Aorta (tissue), 5 donors: ENCODE data around the gene ITSN1. TPM values are rescaled to one million over a fixed set of nuclear protein-coding genes. Genes with fewer than 3 reads are reported as not detected.

ENCODE experiments used
- ATAC-seq: fragments of 200-7000 bp; cut with Tn5 transposase; one replicate; pipeline ENCODE4 v1.9.1; 2022; ENCODE audit warnings: moderate library complexity; ENCODE audit not compliant: low FRiP score
- DNase-seq, 2 donors: peaks; one replicate each; pipeline ENCODE4 v3.0.0-alpha.2; 2020
- H3K27ac ChIP-seq, 2 donors: one replicate each; pipeline ENCODE4 v1.5.1; 2013; ENCODE audit warnings: low read length in 2 of 2, mild to moderate bottlenecking in 2 of 2, moderate library complexity in 2 of 2, control low read depth in 1 of 2, inconsistent platforms in 1 of 2, low read depth in 1 of 2
- H3K27me3 ChIP-seq, 2 donors: one replicate each; pipeline ENCODE4 v1.6.1; 2013; ENCODE audit warnings: control low read depth in 1 of 2, low read length in 1 of 2, mild to moderate bottlenecking in 1 of 2, moderate library complexity in 1 of 2; ENCODE audit not compliant: insufficient read depth in 2 of 2, control insufficient read depth in 1 of 2
- H3K36me3 ChIP-seq, 2 donors: one replicate each; pipeline ENCODE4 v1.6.1; 2013; ENCODE audit warnings: control low read depth in 1 of 2, low read length in 1 of 2, mild to moderate bottlenecking in 1 of 2; ENCODE audit not compliant: insufficient read depth in 2 of 2, control insufficient read depth in 1 of 2
- H3K4me1 ChIP-seq, 2 donors: one replicate each; pipeline ENCODE4 v1.6.1; 2013; ENCODE audit warnings: low read length in 2 of 2, control low read depth in 1 of 2, mild to moderate bottlenecking in 1 of 2, moderate library complexity in 1 of 2; ENCODE audit not compliant: insufficient read depth in 2 of 2, control insufficient read depth in 1 of 2
- H3K4me3 ChIP-seq, 2 donors: one replicate each; pipeline ENCODE4 v1.5.1; 2013; ENCODE audit warnings: low read length in 2 of 2, control low read depth in 1 of 2, mild to moderate bottlenecking in 1 of 2
- H3K9me3 ChIP-seq: one replicate; pipeline ENCODE4 v1.6.1; 2013; ENCODE audit warnings: mild to moderate bottlenecking, low read length; ENCODE audit not compliant: control insufficient read depth
- WGBS, 2 donors: extraction: QIAGEN DNeasy Blood & Tissue Kit; methylation state at CpG; one replicate each; pipeline ENCODE4 v1.1.7; 2013; 5-methylcytosine and 5-hydroxymethylcytosine counted together
- intact Hi-C, 2 donors: fragments of 100-400 bp; cut with DNase I; formaldehyde crosslinking; loops; one replicate each; pipeline versions ENCODE4 v1.14.2 to v1.15.0; 2022
- polyA plus RNA-seq, 2 donors: library from polyadenylated mRNA; stranded (reverse); fragments of 200-250 nt; gene quantifications; one replicate each; pipeline ENCODE4 v1.2.3, GENCODE V29; 2013
- total RNA-seq, 2 donors: library from RNA; stranded (reverse); fragmentation: NEBNext Ultra II Directional; extraction: Animal tissue kit (Norgen Biotek cat#: 25700); gene quantifications; one replicate each; pipeline ENCODE4 v1.2.1, GENCODE V29; 2021
- donor health status: healthy with polysubstance abuse.
- donor health status: Bipolar disorder and iron deficiency.
- donor health status: DM: no; HTN: no; CAD: no.
- donor health status: DM: no; HTN: no; CAD: no.
- donor health status: DM: yes; HTN: yes; CAD: no.

ITSN1 gene
- total and polyA plus RNA-seq, 4 donors = 20.8 to 103 (median 37.1) TPM

GRCh38 chr21:33682992-33683627 is 40.8 kb downstream of the ITSN1 start:
- H3K27ac ChIP-seq = peak overlapping the region in 1 of 2 donors; percentile 67
- H3K4me1 ChIP-seq = peaks cover 0 to 13% of the 10 kb centered on the region in 2 donors
- H3K36me3 ChIP-seq = no peaks in the 10 kb centered on the region
- 43 to 51% methylated on average over 4 of the region's 4 CpGs for WGBS, 2 donors
- no peaks in the 10 kb centered on the region for H3K27me3 ChIP-seq
- intact Hi-C loops = loop anchor here in 1 of 2 donors (10.0 kb wide), 1 partner anchor 72 kb away; no protein-coding TSS in a partner anchor
- peak; percentile 52 for ATAC-seq
- no peaks in the 10 kb centered on the region for H3K9me3 ChIP-seq
- DNase-seq = no peak
- no peak overlapping the region for H3K4me3 ChIP-seq

DNA sequence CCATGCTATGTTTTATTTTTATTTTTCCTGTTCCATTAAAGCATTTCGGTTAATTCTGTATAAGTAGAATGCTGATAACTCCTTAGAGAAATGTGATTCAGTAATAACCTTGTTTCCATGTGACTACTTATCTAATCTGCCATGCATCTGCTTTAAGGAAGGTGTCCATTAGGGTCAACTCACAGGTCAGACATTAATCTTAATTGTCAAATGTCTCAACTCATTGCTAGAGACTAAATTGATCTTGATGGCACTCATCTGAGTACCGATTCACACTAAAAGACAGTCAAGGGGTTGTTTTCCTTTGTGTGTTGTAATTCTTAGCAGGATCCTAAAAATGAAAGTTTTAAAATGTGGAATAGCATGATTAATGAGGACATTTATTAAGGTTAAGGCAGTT is 41.8 kb downstream of the ITSN1 start:
- peaks cover 0 to 17% of the 10 kb centered on the region in 2 donors for H3K4me1 ChIP-seq

GRCh38 chr21:33684923-33685560 is 42.7 kb downstream of the ITSN1 start:
- Histone ChIP-seq H3K4me1 (peaks cover 3 to 17% of the 10 kb centered on the region in 2 donors), H3K36me3 (no peaks in the 10 kb centered on the region), H3K27ac (peak overlapping the region in 1 of 2 donors; percentile 9), H3K9me3 (no peaks in the 10 kb centered on the region), H3K4me3 (peak overlapping the region in 1 of 2 donors; percentile 54), H3K27me3 (no peaks in the 10 kb centered on the region)
- DNase-seq = no peak
- no peak for ATAC-seq
- intact Hi-C loops = loop anchor here (5.0 to 10.0 kb wide), 3 partner anchors 33 to 70 kb away; partner anchors contain the start of genes CRYZL1 (in 1 of the 2) and ITSN1 (in 1 of the 2)
- WGBS, 2 donors = 2 to 10% methylated on average over 5 of the region's 5 CpGs

More for the DNA sequence above, 41.8 kb downstream of the ITSN1 start:
- H3K36me3 ChIP-seq = no peaks in the 10 kb centered on the region
- H3K27me3 ChIP-seq = no peaks in the 10 kb centered on the region
- peak overlapping the region in 1 of 2 donors; percentile 36 for H3K27ac ChIP-seq
- H3K4me3 ChIP-seq = no peak overlapping the region
- H3K9me3 ChIP-seq = no peaks in the 10 kb centered on the region
- ATAC-seq (no peak), DNase-seq (no peak)
- 45 to 55% methylated on average over 2 of the region's 2 CpGs for WGBS, 2 donors
- intact Hi-C loops = loop anchor here in 1 of 2 donors (10.0 kb wide), 1 partner anchor 71 kb away; no protein-coding TSS in a partner anchor

DNA sequence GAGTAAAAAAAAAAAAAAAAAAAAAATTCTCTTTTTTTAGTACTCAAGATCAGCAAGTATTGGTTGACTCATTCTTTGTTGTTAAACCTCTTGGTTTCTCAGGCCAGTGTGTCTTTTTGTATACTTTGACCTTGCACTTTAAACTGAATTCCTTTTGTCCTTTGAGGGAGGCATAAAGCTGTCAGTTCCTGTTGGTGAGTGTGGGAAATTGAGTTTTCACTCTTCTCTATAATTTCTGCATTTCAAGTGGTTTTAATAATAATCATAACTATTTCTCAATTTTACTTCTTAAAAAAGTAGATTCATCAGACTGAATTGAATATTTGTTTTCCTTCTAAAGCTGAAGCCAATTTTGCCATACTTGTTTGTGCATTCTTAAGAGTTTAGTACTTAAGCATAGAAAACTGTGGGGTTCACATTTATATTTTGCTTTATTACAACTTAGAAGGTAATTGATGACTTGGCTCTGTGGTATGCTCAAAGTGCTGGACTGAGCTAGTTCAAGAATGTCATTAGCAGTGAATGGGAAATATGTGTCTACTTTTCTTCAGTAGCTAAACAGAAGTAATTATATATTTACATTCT is 43.4 kb downstream of the ITSN1 start:
- H3K4me1 ChIP-seq = peaks cover 3 to 17% of the 10 kb centered on the region in 2 donors
- no peaks in the 10 kb centered on the region for H3K9me3 ChIP-seq
- no peaks in the 10 kb centered on the region for H3K27me3 ChIP-seq
- ATAC-seq (no peak), DNase-seq (no peak)
- H3K27ac ChIP-seq = no peak overlapping the region
- no peak overlapping the region for H3K4me3 ChIP-seq
- no peaks in the 10 kb centered on the region for H3K36me3 ChIP-seq
- intact Hi-C loops = loop anchor here (5.0 to 10.0 kb wide), 3 partner anchors 33 to 69 kb away; partner anchors contain the start of genes CRYZL1 (in 1 of the 2) and ITSN1 (in 1 of the 2)

- intact Hi-C loops = loop anchor here (5.0 to 10.0 kb wide), 3 partner anchors 34 to 68 kb away; partner anchors contain the start of genes CRYZL1 (in 1 of the 2) and ITSN1 (in 1 of the 2)
- H3K4me3 ChIP-seq = no peak overlapping the region
- no peaks in the 10 kb centered on the region for H3K27me3 ChIP-seq
- DNase-seq (no peak), ATAC-seq (no peak)
- H3K27ac ChIP-seq = peak overlapping the region; percentile 67 to 76
- 60 to 72% methylated on average over 3 of the region's 3 CpGs for WGBS, 2 donors
- peaks cover 3 to 17% of the 10 kb centered on the region in 2 donors for H3K4me1 ChIP-seq
- no peaks in the 10 kb centered on the region for H3K36me3 ChIP-seq
- H3K9me3 ChIP-seq = no peaks in the 10 kb centered on the region
These were observed 44.1 kb downstream of the ITSN1 start for GRCh38 chr21:33686386-33686785.

GRCh38 chr21:33687634-33688033 is 45.3 kb downstream of the ITSN1 start:
- H3K27ac ChIP-seq = no peak overlapping the region
- ATAC-seq (no peak), DNase-seq (no peak)
- H3K9me3 ChIP-seq = no peaks in the 10 kb centered on the region
- peaks cover 3 to 17% of the 10 kb centered on the region in 2 donors for H3K4me1 ChIP-seq
- WGBS, 2 donors = 66 to 67% methylated on average over 3 of the region's 3 CpGs
- no peak overlapping the region for H3K4me3 ChIP-seq
- intact Hi-C loops = loop anchor here (5.0 to 10.0 kb wide), 3 partner anchors 35 to 67 kb away; partner anchors contain the start of genes CRYZL1 (in 1 of the 2) and ITSN1 (in 1 of the 2)
- no peaks in the 10 kb centered on the region for H3K36me3 ChIP-seq
- H3K27me3 ChIP-seq = no peaks in the 10 kb centered on the region

- ATAC-seq = no peak
- no peak overlapping the region for H3K27ac ChIP-seq
- H3K4me3 ChIP-seq = no peak overlapping the region
- intact Hi-C loops = loop anchor here (5.0 to 10.0 kb wide), 3 partner anchors 36 to 66 kb away; partner anchors contain the start of genes CRYZL1 (in 1 of the 2) and ITSN1 (in 1 of the 2)
- H3K4me1 ChIP-seq = peaks cover 3 to 13% of the 10 kb centered on the region in 2 donors
- DNase-seq = no peak
- H3K36me3 ChIP-seq = no peaks in the 10 kb centered on the region
- no peaks in the 10 kb centered on the region for H3K9me3 ChIP-seq
- WGBS, 2 donors = 4 to 14% methylated on average over 1 of the region's 1 CpG
- no peaks in the 10 kb centered on the region for H3K27me3 ChIP-seq
These were observed 46.1 kb downstream of the ITSN1 start for GRCh38 chr21:33688353-33688752.

- ATAC-seq (no peak), DNase-seq (no peak)
- 92 to 93% methylated on average over 5 of the region's 5 CpGs for WGBS, 2 donors
- Histone ChIP-seq H3K27ac (no peak overlapping the region), H3K4me1 (peaks cover 3 to 9% of the 10 kb centered on the region in 2 donors), H3K27me3 (no peaks in the 10 kb centered on the region), H3K36me3 (no peaks in the 10 kb centered on the region), H3K9me3 (no peaks in the 10 kb centered on the region), H3K4me3 (no peak overlapping the region)
- intact Hi-C loops = no loop called here
These were observed 48.6 kb downstream of the ITSN1 start for GRCh38 chr21:33690874-33691273.
